B cell (primary cell): ENCODE measurements around the gene PIBF1. TPM values are rescaled to one million over a fixed set of nuclear protein-coding genes. Genes with fewer than 3 reads are reported as not detected.

ENCODE experiments used
- ATAC-seq: fragments of 200-7000 bp; cut with Tn5 transposase; one replicate; pipeline ENCODE4 v1.10.0; 2021; ENCODE audit warnings: low read depth, mild to moderate bottlenecking, moderate number of reproducible peaks, moderate library complexity
- CTCF ChIA-PET: fragments of 350-600 bp; sonication (Branson Sonifier 250); formaldehyde crosslinking; loops from one replicate; lab custom pipeline; 2021; ENCODE audit warnings: antibody characterized with exemption, inconsistent platforms; lab: Charles Lee
- POLR2A ChIA-PET: fragments of 350-600 bp; sonication (Branson Sonifier 250); formaldehyde crosslinking; loops from one replicate; lab custom pipeline; 2021; ENCODE audit warnings: antibody characterized with exemption; lab: Charles Lee
- DNase-seq: peaks from one replicate; pipeline ENCODE4 v3.0.0; 2013
- H2AFZ ChIP-seq: 2 replicates; pipeline ENCODE4 v1.6.1; 2012; ENCODE audit warnings: mild to moderate bottlenecking, low read depth, low read length; ENCODE audit not compliant: insufficient read depth, poor library complexity, severe bottlenecking
- H3K27ac ChIP-seq, 2 donors: 1 replicate in 1 of 2; 2 replicates in 1 of 2; pipeline ENCODE4 v1.5.1; 2012 to 2013; ENCODE audit warnings: low read length in 2 of 2, mild to moderate bottlenecking in 2 of 2, moderate library complexity in 1 of 2
- H3K27me3 ChIP-seq, 4 experiments: fragments of 200-600 bp in 1 of 4; sonication (generic) in 1 of 4; replicated peaks in 1 of 4; 1 replicate in 2 of 4; 2 replicates in 2 of 4; pipeline versions ENCODE4 v1.6.1 to v1.7.0; 2013 to 2016; ENCODE audit warnings: low read length in 3 of 4, mild to moderate bottlenecking in 2 of 4, mixed read lengths in 1 of 4, moderate library complexity in 1 of 4; ENCODE audit not compliant: insufficient read depth in 4 of 4, control insufficient read depth in 3 of 4; ENCODE audit errors: control extremely low read depth in 1 of 4
- H3K36me3 ChIP-seq, 2 experiments: replicated peaks in 1 of 2; 1 replicate in 1 of 2; 2 replicates in 1 of 2; pipeline versions ENCODE4 v1.6.1 to v1.7.1; 2013; ENCODE audit warnings: low read length in 1 of 2; ENCODE audit not compliant: insufficient read depth in 2 of 2, control insufficient read depth in 1 of 2; ENCODE audit errors: control extremely low read depth in 1 of 2, extremely low read depth in 1 of 2
- H3K4me1 ChIP-seq, 2 donors: fragments of 200-600 bp in 1 of 2; sonication (generic) in 1 of 2; 1 replicate in 1 of 2; 2 replicates in 1 of 2; pipeline versions ENCODE4 v1.5.1 to v1.6.1; 2013 to 2017; ENCODE audit warnings: low read length in 2 of 2; ENCODE audit not compliant: control insufficient read depth in 2 of 2, insufficient read depth in 2 of 2
- H3K4me2 ChIP-seq: replicated peaks from 2 replicates; pipeline ENCODE3; 2012; ENCODE audit warnings: mild to moderate bottlenecking, low read depth, low read length; ENCODE audit not compliant: poor library complexity, severe bottlenecking
- H3K4me3 ChIP-seq, 5 experiments: fragments of 200-600 bp in 1 of 5; sonication (generic) in 1 of 5; 1 replicate in 3 of 5; 2 replicates in 2 of 5; pipeline versions ENCODE4 v1.5.1 to v1.7.0; 2011 to 2016; ENCODE audit warnings: low read length in 4 of 5, mild to moderate bottlenecking in 4 of 5, low read depth in 2 of 5, control low read depth in 1 of 5, moderate library complexity in 1 of 5; ENCODE audit not compliant: insufficient read depth in 1 of 5; ENCODE audit errors: control extremely low read depth in 1 of 5, extremely low read depth in 1 of 5
- H3K79me2 ChIP-seq: fragments of 200-600 bp; sonication (generic); one replicate; pipeline ENCODE4 v1.6.0; 2016; ENCODE audit warnings: low read length; ENCODE audit not compliant: control insufficient read depth, insufficient read depth
- H3K9ac ChIP-seq: fragments of 200-600 bp; sonication (generic); 2 replicates; pipeline ENCODE4 v1.6.1; 2017; ENCODE audit warnings: mild to moderate bottlenecking, low read length, moderate library complexity
- H3K9me3 ChIP-seq, 3 donors: one replicate each; pipeline versions ENCODE4 v1.6.1 to v1.7.1; 2013; ENCODE audit warnings: low read length in 2 of 3; ENCODE audit not compliant: control insufficient read depth in 2 of 3, insufficient read depth in 1 of 3; ENCODE audit errors: control extremely low read depth in 1 of 3
- H4K20me1 ChIP-seq: 2 replicates; pipeline ENCODE4 v1.6.0; 2012; ENCODE audit warnings: mild to moderate bottlenecking, low read length; ENCODE audit not compliant: insufficient read depth, control insufficient read depth, poor library complexity, severe bottlenecking
- H3K27ac Mint-ChIP-seq: one replicate; pipeline ENCODE4 v1.8.0; 2021; ENCODE audit warnings: mixed read lengths
- H3K27me3 Mint-ChIP-seq: one replicate; pipeline ENCODE4 v1.8.0; 2021; ENCODE audit warnings: mixed read lengths
- H3K4me1 Mint-ChIP-seq: one replicate; pipeline ENCODE4 v1.8.0; 2021; ENCODE audit warnings: mixed read lengths
- H3K4me3 Mint-ChIP-seq: one replicate; pipeline ENCODE4 v1.8.0; 2021; ENCODE audit warnings: mixed read lengths
- H3K9me3 Mint-ChIP-seq: one replicate; pipeline ENCODE4 v1.8.0; 2022; ENCODE audit warnings: mixed read lengths; ENCODE audit not compliant: insufficient read depth
- CTCF ChIP-seq: fragments of 200-600 bp; IDR thresholded peaks from one replicate; pipeline ENCODE4 v1.8.0; 2022; ENCODE audit warnings: antibody characterized with exemption, mild to moderate bottlenecking
- WGBS: methylation state at CpG from one replicate; pipeline ENCODE4 v1.1.5; 2013; ENCODE audit warnings: missing lambda C conversion rate; ENCODE audit not compliant: insufficient coverage; 5-methylcytosine and 5-hydroxymethylcytosine counted together
- intact Hi-C: fragments of 100-400 bp; cut with micrococcal nuclease; formaldehyde crosslinking; loops from one replicate; pipeline ENCODE4 v1.10.0; 2022
- polyA plus RNA-seq: library from polyadenylated mRNA; depleted of rRNA; stranded (reverse); fragments of >200 nt; gene quantifications from 2 replicates; pipeline ENCODE4 v1.2.3, GENCODE V29; 2012
- small RNA-seq: library from RNA; depleted of rRNA; stranded (forward); fragments of <200 nt; gene quantifications from one replicate; pipeline ENCODE3, GENCODE V24; 2012; ENCODE audit warnings: low replicate concordance, low read depth; ENCODE audit not compliant: insufficient read length
- total RNA-seq, 2 donors: library from RNA; stranded (reverse); fragments of 120-200 nt in 1 of 2; gene quantifications; 1 replicate in 1 of 2; 2 replicates in 1 of 2; pipeline versions ENCODE4 v1.2.3 to v1.2.4, GENCODE V29; 2013 to 2022

PIBF1 gene
- total and polyA plus RNA-seq, 2 donors (not counting 1 experiment from before 2014, with no cell fraction given) = 4.5 to 43.1 TPM

GRCh38 chr13:73065665-73066340, 283.9 kb downstream of the PIBF1 start:
- 92% methylated on average over 6 of the region's 7 CpGs for WGBS
- H3K4me3 Mint-ChIP-seq = no peak overlapping the region
- ChIA-PET CTCF (no interaction called here), POLR2A (no interaction called here)
- Histone ChIP-seq H2AFZ (no peak overlapping the region), H3K9me3 (no peaks in the 10 kb centered on the region), H3K4me2 (no peak overlapping the region), H4K20me1 (no peaks in the 10 kb centered on the region), H3K9ac (no peak overlapping the region), H3K4me3 (no peak overlapping the region), H3K4me1 (no peaks in the 10 kb centered on the region), H3K79me2 (no peaks in the 10 kb centered on the region), H3K27ac (no peak overlapping the region), H3K27me3 (peaks cover 0 to 5% (median 2%) of the 10 kb centered on the region in 4 experiments), H3K36me3 (no peaks in the 10 kb centered on the region)
- intact Hi-C loops = no loop called here
- no peak overlapping the region for H3K27ac Mint-ChIP-seq
- peaks cover 3% of the 10 kb centered on the region for H3K27me3 Mint-ChIP-seq
- TF ChIP-seq CTCF = no peak
- H3K9me3 Mint-ChIP-seq = no peaks in the 10 kb centered on the region
- DNase-seq (no peak), ATAC-seq (no peak)
- peaks cover under 1% of the 10 kb centered on the region for H3K4me1 Mint-ChIP-seq

Small RNAs within 50 kb of the gene (small RNA-seq; reads per million reads assigned to genes)
- not detected for gene RNU6-79P

Other genes starting within 250 kb of the PIBF1 start
- gene MZT1, start 54.5 kb upstream of the PIBF1 start, total RNA-seq = 5.7 TPM in 2 replicates
- gene MZT1, start 54.5 kb upstream of the PIBF1 start, polyA plus RNA-seq = 2.1 and 5.1 TPM in 2 replicates
- 7.2 and 8.6 TPM in 2 replicates for gene BORA, start 54.2 kb upstream of the PIBF1 start, total RNA-seq
- 4.5 and 4.8 TPM in 2 replicates for gene BORA, start 54.2 kb upstream of the PIBF1 start, polyA plus RNA-seq
- 39.8 and 40.6 TPM in 2 replicates for gene DIS3, start 233 bp upstream of the PIBF1 start, total RNA-seq
- gene DIS3, start 233 bp upstream of the PIBF1 start, polyA plus RNA-seq = 10.4 and 14.9 TPM in 2 replicates